GM12878 (cell line): Measurements from ENCODE around the gene IL3.

Experiments used
- ATF3 ChIP-seq: IDR thresholded peaks from 2 replicates; pipeline ENCODE4 v1.6.1; 2011; ENCODE audit warnings: low read depth, mild to moderate bottlenecking, low read length, moderate library complexity, borderline replicate concordance; ENCODE audit errors: extremely low read depth
- IKZF2 ChIP-seq, 2 experiments: fragments of 450-650 bp; IDR thresholded peaks; 2 replicates each; pipeline ENCODE4 v1.6.1; 2017; ENCODE audit warnings: mild to moderate bottlenecking in 2 of 2, moderate library complexity in 2 of 2

GRCh38 chr5:132055808-132056609, 4.4 kb upstream of the IL3 start:
- no peak for TF ChIP-seq ATF3
- no peak for TF ChIP-seq IKZF2 (IDR thresholded peaks at IDR 0.05)
